ENCODE results near the gene FLNB. TPM values are rescaled to one million over a fixed set of nuclear protein-coding genes. Genes with fewer than 3 reads are reported as not detected.

Gene FLNB
- total RNA-seq, 2 donors from 2014 or later, result 331 to 408 TPM

DNA sequence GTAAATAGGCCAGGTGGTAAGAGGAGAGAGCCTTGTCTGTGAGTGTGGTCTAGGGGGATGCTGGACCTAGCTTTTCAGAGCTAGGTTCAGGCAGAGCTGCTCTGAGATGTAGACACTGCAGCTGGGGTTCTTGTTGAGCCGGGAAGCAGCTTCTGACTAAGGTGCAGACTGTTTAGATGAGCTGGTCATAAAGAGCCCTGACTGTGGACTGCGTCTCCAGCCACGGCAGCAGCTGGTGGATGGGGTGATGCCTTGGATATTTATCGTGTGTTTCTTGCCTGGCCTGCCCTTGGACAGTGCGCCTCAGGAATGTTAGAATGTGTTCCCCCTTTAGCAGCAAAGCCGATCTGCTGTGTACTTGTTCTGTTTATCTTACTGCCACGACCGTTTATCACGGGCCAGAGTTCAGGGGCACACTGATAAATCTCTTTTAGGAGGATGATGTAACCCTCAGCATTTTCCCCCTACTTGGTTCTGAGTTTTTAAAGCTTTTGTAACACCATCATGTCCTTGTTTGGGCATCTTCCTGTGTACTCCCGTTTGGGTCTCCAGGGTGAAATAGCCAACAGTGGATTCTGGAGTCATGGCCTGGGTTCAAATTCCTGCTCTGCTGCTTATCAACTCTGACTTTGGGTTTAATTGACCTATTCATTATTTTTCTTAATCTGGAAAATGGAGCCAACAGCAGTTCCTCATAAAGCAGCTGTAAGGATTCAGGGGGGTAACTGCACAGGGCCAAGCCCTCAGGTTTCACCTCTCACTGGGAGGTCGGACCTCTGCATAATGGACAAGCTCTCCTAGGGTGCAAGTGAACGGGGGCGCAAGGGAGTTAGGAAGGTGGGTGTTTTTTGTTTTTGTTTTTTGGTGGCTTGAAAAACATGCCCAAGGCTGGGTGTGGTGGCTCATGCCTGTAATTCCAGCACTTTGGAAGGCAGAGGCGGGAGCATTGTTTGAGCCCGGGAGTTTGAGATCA, 51.4 kb downstream of the FLNB start:
- WGBS, result 43% methylated on average over 15 of the region's 15 CpGs
- Histone ChIP-seq H3K36me3 (no peaks in the 10 kb centered on the region), H3K27ac (peak overlapping the region; percentile 54 to 55), H3K4me3 (no peak overlapping the region), H3K9me3 (no peaks in the 10 kb centered on the region), H3K27me3 (replicated peaks; ENCODE audit: insufficient read depth) (no peaks in the 10 kb centered on the region), H3K4me1 (replicated peaks) (peaks cover 11% of the 10 kb centered on the region)
- TF ChIP-seq POLR2AphosphoS5 (IDR thresholded peaks at IDR 0.05) (peak; percentile 62), POLR2A (IDR thresholded peaks at IDR 0.05) (no peak)
- intact Hi-C loops (cut with DNase I), result no loop called here
- no peak for DNase-seq (ENCODE audit: low spot score)

DNA sequence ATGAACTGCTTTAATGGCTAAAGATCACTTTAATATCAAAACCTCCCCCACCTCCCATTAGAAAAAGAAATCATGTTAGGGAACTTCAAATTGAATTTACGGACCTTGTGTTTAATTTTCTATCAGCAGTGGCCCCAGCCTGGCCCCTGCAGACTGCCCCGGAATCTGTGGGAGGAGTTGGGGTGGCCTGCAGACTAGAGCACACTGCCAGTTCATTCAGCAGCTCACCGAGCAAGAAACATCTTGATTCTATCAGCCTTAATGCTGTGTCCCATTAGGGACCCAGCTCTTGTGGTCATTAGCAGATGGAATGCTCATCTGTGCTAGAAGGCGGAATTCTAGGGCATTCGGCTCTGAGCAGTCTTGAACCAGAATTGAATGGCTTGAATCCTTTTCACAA, 54.2 kb downstream of the FLNB start:
- intact Hi-C loops (cut with DNase I), result no loop called here
- H3K27me3 ChIP-seq (replicated peaks; ENCODE audit: insufficient read depth), result no peaks in the 10 kb centered on the region
- H3K4me1 ChIP-seq (replicated peaks), result peaks cover 11% of the 10 kb centered on the region
- 44% methylated on average over 5 of the region's 5 CpGs for WGBS
- no peaks in the 10 kb centered on the region for H3K9me3 ChIP-seq
- TF ChIP-seq POLR2AphosphoS5 (IDR thresholded peaks at IDR 0.05) (no peak), POLR2A (IDR thresholded peaks at IDR 0.05) (no peak)
- TF ChIP-seq, protein P1, sequence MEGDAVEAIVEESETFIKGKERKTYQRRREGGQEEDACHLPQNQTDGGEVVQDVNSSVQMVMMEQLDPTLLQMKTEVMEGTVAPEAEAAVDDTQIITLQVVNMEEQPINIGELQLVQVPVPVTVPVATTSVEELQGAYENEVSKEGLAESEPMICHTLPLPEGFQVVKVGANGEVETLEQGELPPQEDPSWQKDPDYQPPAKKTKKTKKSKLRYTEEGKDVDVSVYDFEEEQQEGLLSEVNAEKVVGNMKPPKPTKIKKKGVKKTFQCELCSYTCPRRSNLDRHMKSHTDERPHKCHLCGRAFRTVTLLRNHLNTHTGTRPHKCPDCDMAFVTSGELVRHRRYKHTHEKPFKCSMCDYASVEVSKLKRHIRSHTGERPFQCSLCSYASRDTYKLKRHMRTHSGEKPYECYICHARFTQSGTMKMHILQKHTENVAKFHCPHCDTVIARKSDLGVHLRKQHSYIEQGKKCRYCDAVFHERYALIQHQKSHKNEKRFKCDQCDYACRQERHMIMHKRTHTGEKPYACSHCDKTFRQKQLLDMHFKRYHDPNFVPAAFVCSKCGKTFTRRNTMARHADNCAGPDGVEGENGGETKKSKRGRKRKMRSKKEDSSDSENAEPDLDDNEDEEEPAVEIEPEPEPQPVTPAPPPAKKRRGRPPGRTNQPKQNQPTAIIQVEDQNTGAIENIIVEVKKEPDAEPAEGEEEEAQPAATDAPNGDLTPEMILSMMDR (IDR thresholded peaks at IDR 0.05), result no peak
- H3K36me3 ChIP-seq, result no peaks in the 10 kb centered on the region
- no peak for DNase-seq (ENCODE audit: low spot score)
- no peak overlapping the region for H3K4me3 ChIP-seq
- peak overlapping the region; percentile 20 to 29 for H3K27ac ChIP-seq

DNA sequence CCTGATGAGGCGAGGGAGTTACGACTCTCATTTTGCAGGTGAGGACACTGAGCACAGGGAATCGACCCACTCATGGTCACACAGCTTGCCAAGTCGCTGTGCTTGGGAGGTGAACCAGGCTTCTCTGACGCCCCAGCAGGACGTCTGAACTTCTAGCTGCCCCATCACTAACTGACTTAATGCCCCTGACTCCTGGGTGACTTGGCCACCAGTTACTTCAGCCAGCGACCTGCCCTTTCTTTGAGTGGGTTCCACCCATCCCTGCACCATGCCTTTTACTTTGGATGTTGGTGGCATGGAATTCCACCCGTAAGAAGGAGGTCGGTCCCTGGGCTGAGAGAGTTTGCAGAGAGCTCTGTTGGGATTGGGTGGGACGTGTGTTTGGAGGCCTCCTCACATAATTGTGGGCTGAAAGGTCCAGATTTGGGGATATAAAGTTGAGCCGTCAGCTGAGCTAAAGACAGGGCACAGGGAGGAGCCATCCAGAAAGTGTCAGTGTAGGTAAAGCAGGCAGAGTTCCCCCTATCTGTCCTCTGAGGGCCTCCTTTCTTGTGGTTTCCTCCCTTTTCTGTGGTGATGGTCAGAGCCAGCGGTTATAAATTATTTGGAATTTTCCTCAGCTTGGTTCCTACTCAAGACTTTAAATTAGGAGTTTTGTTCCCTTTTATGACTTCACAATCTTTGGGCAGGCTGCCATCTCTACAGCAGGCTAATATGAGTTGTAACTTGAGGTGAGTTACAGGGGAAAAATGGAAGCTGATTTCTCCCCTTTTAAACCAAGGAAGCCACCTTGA, 55.0 kb downstream of the FLNB start:
- WGBS, result 66% methylated on average over 12 of the region's 12 CpGs
- intact Hi-C loops (cut with DNase I), result no loop called here

DNA sequence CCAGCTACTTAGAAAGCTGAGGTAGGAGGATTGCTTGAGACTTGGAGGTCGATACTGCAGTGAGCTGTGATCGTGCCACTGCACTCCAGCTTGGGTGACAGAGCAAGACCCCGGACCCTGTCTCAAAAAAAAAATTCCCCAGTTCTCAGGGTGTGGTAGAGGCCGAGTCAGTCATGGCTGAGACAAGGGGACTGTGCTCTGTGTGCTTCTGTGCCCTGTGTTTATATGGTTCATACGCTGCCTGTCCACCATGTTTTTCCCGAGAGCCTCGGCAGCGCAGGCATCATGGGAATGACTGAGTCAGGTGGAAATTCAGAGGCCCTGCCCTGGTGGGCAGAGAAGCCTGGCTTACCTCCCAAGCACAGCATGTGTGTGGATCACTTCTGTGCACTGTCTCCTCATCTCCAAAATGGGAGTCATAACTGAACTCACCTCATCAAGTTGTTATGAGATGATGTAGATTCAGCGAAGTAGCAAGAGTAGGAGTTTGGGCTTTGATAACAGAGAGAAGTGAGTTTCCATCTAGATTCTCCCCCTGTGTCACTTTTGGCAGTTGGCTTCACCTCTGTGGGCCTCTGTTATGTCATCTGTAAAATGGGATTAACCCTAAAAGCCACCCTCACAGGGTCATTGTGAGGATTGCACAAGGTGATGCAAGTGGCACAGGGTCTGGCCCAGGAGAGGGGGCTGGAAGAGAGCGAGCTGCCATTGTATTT, 56.9 kb downstream of the FLNB start:
- intact Hi-C loops (cut with DNase I), result no loop called here
- 93% methylated on average over 10 of the region's 10 CpGs for WGBS
- Histone ChIP-seq H3K27ac (peak overlapping the region; percentile 27 to 35), H3K4me1 (replicated peaks) (peaks cover 11% of the 10 kb centered on the region), H3K27me3 (replicated peaks; ENCODE audit: insufficient read depth) (no peaks in the 10 kb centered on the region), H3K4me3 (no peak overlapping the region), H3K36me3 (no peaks in the 10 kb centered on the region), H3K9me3 (no peaks in the 10 kb centered on the region)
- DNase-seq (ENCODE audit: low spot score), result no peak
- no peak for TF ChIP-seq POLR2A (IDR thresholded peaks at IDR 0.05)
- TF ChIP-seq, protein P1 (IDR thresholded peaks at IDR 0.05), result no peak
- no peak for TF ChIP-seq POLR2AphosphoS5 (IDR thresholded peaks at IDR 0.05)

More for the DNA sequence above, 55.0 kb downstream of the FLNB start:
- Histone ChIP-seq H3K36me3 (no peaks in the 10 kb centered on the region), H3K27ac (peak overlapping the region; percentile 20 to 29), H3K27me3 (replicated peaks; ENCODE audit: insufficient read depth) (no peaks in the 10 kb centered on the region), H3K4me1 (replicated peaks) (peaks cover 11% of the 10 kb centered on the region), H3K9me3 (no peaks in the 10 kb centered on the region), H3K4me3 (no peak overlapping the region)
- DNase-seq (ENCODE audit: low spot score), result no peak
- TF ChIP-seq, protein P1 (IDR thresholded peaks at IDR 0.05), result no peak
- TF ChIP-seq POLR2A (IDR thresholded peaks at IDR 0.05) (no peak), POLR2AphosphoS5 (IDR thresholded peaks at IDR 0.05) (no peak)

Measured in prostate gland (tissue), 2 donors.